Neutrophil (primary cell): ENCODE measurements around the gene FOXL1.

Experiments used
- H3K27ac ChIP-seq: fragments of 200-600 bp; sonication (generic); 2 replicates; pipeline ENCODE4 v1.5.1; 2016; ENCODE audit warnings: mild to moderate bottlenecking, moderate library complexity
- H3K27me3 ChIP-seq: fragments of 200-600 bp; sonication (generic); 2 replicates; pipeline ENCODE4 v1.6.0; 2016; ENCODE audit warnings: mild to moderate bottlenecking
- H3K36me3 ChIP-seq: fragments of 200-600 bp; sonication (generic); 2 replicates; pipeline ENCODE4 v1.5.1; 2017
- H3K4me1 ChIP-seq, 2 experiments: fragments of 200-600 bp in 1 of 2; sonication (generic) in 1 of 2; 1 replicate in 1 of 2; 2 replicates in 1 of 2; pipeline versions ENCODE4 v1.5.1 to v1.6.1; 2013 to 2016; ENCODE audit warnings: low read depth in 1 of 2, low read length in 1 of 2, mild to moderate bottlenecking in 1 of 2, moderate library complexity in 1 of 2; ENCODE audit not compliant: control insufficient read depth in 1 of 2, insufficient read depth in 1 of 2
- H3K4me3 ChIP-seq, 2 experiments: fragments of 200-600 bp in 1 of 2; sonication (generic) in 1 of 2; 1 replicate in 1 of 2; 2 replicates in 1 of 2; pipeline ENCODE4 v1.5.1; 2013 to 2016; ENCODE audit warnings: low read depth in 1 of 2, low read length in 1 of 2, mild to moderate bottlenecking in 1 of 2, moderate library complexity in 1 of 2
- H3K9me3 ChIP-seq: fragments of 200-600 bp; sonication (generic); 2 replicates; pipeline ENCODE4 v1.5.1; 2016
- TF ChIP-seq, protein P1 (sequence below): fragments of 200-600 bp; sonication (generic); IDR thresholded peaks from 2 replicates; pipeline ENCODE4 v1.5.1; 2016; ENCODE audit warnings: antibody characterized with exemption

The FOXL1 gene

DNA sequence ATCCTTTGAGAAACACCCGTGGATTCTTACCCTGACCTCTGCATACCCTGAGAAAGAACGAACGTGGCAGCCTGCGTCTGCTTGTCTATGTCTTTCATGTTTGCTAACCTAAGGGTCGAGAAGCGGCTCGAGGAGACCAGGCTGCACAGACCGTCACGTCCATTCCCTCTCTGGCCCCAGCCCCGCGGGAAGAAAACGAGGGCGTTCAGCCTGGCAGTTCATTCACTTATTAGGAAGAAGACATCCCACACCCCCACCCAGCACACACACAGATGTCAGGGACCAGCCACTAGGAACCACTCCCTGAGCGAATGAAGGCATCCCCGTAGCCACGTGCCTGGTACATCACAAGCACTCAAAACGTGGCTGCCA is 22.7 kb upstream of the FOXL1 start:
- Histone ChIP-seq H3K27me3 (peaks cover 46% of the 10 kb centered on the region), H3K4me1 (peaks cover 13 to 16% of the 10 kb centered on the region in 2 experiments), H3K27ac (no peak overlapping the region), H3K36me3 (peaks cover 14% of the 10 kb centered on the region), H3K9me3 (no peaks in the 10 kb centered on the region), H3K4me3 (peak overlapping the region; percentile 82 to 95)
- TF ChIP-seq, protein P1, sequence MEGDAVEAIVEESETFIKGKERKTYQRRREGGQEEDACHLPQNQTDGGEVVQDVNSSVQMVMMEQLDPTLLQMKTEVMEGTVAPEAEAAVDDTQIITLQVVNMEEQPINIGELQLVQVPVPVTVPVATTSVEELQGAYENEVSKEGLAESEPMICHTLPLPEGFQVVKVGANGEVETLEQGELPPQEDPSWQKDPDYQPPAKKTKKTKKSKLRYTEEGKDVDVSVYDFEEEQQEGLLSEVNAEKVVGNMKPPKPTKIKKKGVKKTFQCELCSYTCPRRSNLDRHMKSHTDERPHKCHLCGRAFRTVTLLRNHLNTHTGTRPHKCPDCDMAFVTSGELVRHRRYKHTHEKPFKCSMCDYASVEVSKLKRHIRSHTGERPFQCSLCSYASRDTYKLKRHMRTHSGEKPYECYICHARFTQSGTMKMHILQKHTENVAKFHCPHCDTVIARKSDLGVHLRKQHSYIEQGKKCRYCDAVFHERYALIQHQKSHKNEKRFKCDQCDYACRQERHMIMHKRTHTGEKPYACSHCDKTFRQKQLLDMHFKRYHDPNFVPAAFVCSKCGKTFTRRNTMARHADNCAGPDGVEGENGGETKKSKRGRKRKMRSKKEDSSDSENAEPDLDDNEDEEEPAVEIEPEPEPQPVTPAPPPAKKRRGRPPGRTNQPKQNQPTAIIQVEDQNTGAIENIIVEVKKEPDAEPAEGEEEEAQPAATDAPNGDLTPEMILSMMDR, result no peak

DNA sequence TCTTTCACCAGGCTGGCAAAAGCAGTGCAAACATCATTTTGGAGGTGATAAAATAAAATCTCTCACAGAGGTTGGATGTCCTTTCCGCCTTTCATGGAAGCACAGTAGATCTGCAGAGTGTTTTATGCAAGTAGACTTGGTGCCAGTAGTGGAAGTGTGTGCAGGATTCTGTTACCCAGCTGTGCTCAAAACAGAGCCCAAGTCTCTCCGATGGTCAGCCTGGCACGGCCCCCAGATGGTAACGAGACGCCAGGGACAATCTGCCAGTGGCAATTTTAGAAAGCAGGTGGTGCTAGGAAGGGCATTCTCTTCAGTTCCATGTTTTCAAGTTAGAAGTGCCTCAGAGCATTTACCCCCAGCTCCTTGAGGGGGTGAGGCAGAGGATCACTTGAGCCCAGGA is 21.8 kb upstream of the FOXL1 start:
- H3K27me3 ChIP-seq, result peaks cover 55% of the 10 kb centered on the region
- H3K9me3 ChIP-seq, result no peaks in the 10 kb centered on the region
- TF ChIP-seq, protein P1, result no peak
- no peak overlapping the region for H3K27ac ChIP-seq
- peaks cover 13 to 16% of the 10 kb centered on the region in 2 experiments for H3K4me1 ChIP-seq
- no peak overlapping the region for H3K4me3 ChIP-seq
- H3K36me3 ChIP-seq, result peaks cover 6% of the 10 kb centered on the region

DNA sequence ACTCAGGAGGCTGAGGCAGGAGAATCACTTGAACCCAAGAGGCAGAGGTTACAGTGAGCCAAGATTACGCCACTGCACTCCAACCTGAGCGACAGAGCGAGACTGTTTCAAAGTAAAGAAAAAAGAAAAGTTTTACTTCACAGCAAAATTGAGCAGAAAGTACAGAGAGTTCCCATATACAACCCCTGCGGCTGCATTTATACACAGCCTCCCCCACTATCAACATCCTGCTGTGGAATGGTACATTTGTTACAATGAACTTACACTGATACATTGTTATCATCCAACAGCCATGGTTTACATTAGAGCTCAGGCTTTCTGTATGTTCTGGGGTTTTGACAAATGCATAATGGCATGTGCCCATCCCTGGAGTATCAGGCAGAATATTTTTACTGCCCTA is 20.8 kb upstream of the FOXL1 start:
- Histone ChIP-seq H3K36me3 (no peaks in the 10 kb centered on the region), H3K4me3 (no peak overlapping the region), H3K9me3 (no peaks in the 10 kb centered on the region), H3K27ac (no peak overlapping the region), H3K4me1 (peaks cover 13 to 16% of the 10 kb centered on the region in 2 experiments), H3K27me3 (peaks cover 65% of the 10 kb centered on the region)
- TF ChIP-seq, protein P1, result no peak

DNA sequence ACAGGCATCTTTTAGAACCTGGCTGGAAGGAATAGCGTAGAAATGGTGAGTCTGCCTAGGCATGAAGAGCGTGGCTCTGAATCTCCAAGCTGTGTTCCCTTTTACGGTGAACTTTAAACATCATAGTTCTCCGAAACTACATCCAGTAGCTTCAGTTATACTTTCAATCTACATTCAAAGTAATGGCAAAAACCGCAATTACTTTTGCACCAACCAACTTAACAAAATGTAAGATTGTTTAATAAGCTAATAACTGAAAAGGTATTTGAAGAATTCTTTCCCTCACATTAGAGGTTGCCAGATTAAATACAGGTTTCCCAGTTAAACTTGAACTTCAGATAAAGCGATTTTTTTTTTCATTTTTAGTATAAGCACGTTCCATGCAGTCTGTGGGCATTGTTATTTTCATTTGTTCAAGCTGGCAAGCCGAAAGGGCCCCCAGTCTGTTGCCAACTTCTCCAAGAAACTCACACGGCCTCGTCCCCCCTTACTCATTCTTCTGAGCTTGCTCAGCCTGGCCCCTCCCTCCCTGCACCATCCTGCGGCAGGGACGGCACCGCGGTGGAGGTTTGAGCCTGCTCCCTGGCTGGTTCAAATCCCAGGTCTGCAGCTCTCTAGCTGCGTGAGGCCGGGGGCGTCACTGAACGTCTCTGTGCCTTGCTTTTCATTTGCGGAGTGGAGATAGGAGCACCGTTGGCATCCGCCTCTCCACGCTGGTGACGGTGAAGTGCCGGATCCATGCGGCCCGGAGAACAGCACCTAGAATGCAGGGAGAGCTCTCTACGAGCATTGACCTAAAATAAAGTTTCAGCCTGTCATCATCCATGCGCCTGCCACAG is 19.8 kb upstream of the FOXL1 start:
- no peaks in the 10 kb centered on the region for H3K36me3 ChIP-seq
- H3K4me3 ChIP-seq, result no peak overlapping the region
- TF ChIP-seq, protein P1, result no peak
- H3K4me1 ChIP-seq, result peaks cover 13 to 19% of the 10 kb centered on the region in 2 experiments
- peaks cover 75% of the 10 kb centered on the region for H3K27me3 ChIP-seq
- no peaks in the 10 kb centered on the region for H3K9me3 ChIP-seq
- no peak overlapping the region for H3K27ac ChIP-seq

DNA sequence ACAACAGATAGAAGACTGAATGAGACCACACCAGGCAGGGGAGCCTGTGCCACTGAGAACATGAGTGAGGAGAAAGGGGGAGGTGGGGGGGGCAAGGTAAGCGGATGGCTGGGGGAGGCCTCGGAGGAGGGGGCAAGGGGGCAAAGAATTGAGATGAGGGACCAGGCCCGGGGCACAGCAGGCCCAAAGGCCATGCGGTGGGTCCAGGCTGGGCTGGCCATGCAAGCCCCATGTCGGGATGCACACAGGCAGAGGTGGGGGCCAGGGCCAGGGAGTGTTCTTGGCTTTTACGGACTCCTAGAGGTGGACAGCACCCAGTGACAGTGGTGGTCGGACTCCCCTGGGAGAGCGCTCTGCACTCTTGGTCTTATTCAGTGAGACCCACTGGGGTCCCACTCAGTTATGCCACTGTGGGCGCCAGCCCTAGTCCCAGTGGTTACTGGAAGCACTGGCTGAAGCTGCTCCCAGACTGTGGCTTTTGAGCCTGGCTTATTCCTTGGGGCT is 18.5 kb upstream of the FOXL1 start:
- peaks cover 88% of the 10 kb centered on the region for H3K27me3 ChIP-seq
- TF ChIP-seq, protein P1, result no peak
- H3K27ac ChIP-seq, result no peak overlapping the region
- no peaks in the 10 kb centered on the region for H3K9me3 ChIP-seq
- peaks cover 13 to 19% of the 10 kb centered on the region in 2 experiments for H3K4me1 ChIP-seq
- no peak overlapping the region for H3K4me3 ChIP-seq
- H3K36me3 ChIP-seq, result no peaks in the 10 kb centered on the region
